ENCODE measurements around the gene RUNX3. TPM values are rescaled to one million over a fixed set of nuclear protein-coding genes. Genes with fewer than 3 reads are reported as not detected.

Gene RUNX3
- polyA plus RNA-seq, 1 donor: 0.27 TPM

DNA sequence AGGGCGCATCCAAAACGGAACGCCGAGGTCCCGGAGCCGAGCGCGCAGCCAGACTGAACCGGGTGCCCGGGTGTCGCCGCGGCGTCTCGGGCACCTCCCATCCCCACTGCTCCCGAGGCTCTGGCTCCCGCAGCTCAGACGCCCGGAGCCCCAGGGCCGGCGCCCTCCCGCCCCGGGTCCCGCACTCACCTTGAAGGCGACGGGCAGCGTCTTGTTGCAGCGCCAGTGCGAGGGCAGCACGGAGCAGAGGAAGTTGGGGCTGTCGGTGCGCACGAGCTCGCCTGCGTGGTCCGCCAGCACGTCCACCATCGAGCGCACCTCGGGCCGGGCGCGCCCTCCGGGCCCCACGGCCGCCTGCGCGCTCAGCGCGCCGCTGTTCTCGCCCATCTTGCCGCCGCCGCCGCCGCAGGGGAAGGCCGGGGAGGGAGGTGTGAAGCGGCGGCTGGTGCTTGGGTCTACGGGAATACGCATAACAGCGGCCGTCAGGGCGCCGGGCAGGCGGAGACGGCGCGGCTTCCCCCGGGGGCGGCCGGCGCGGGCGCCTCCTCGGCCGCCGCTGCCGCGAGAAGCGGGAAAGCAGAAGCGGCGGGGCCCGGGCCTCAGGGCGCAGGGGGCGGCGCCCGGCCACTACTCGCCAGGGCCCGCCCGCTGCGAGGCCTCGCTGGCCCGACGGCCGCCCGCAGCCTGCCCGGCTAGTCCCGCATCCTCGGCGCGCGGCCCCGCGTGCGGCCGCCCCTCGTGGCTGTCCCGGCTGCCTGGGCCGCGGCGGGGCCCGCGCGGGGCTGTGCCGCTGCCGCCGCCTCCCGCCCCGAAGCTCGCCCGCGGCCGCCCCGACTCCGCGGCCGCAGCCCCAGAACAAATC is 447 bp downstream of the RUNX3 start:
- DNase-seq: no peak

DNA sequence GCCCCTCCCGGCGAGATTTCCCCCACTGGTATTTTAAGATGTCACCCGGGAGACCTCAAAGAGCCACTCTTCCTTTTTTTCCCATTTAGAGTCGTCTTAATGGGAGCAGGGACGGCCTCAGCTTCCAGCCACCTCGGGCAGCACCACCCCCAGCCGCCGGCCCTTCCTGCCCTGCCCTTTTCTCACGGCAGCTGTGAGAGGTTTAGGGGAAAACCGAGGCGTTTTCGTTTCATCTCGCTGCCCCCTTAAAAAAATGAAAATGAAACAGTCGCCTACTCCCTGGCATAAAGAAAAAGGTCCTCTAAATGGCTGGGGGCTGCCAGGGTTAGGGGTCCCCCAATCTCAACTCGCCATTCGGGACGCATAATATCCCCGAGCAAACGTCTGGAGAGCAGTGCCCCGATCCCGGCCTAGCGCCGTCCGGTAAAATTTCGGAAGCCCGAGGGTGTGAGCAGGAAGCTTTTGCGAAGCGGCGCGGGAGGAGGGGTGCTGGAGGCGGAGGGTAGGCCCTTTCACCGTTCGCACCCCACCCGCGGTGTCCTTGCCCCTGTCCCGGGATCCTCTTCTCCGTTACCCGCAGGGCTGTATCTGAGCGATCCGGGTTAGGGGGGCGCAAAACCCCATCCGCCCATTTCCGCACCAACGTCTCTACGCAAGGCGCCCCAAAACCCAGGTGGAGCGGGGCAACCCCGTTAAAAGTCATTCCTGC is 1.2 kb downstream of the RUNX3 start:
- no peak for DNase-seq

DNA sequence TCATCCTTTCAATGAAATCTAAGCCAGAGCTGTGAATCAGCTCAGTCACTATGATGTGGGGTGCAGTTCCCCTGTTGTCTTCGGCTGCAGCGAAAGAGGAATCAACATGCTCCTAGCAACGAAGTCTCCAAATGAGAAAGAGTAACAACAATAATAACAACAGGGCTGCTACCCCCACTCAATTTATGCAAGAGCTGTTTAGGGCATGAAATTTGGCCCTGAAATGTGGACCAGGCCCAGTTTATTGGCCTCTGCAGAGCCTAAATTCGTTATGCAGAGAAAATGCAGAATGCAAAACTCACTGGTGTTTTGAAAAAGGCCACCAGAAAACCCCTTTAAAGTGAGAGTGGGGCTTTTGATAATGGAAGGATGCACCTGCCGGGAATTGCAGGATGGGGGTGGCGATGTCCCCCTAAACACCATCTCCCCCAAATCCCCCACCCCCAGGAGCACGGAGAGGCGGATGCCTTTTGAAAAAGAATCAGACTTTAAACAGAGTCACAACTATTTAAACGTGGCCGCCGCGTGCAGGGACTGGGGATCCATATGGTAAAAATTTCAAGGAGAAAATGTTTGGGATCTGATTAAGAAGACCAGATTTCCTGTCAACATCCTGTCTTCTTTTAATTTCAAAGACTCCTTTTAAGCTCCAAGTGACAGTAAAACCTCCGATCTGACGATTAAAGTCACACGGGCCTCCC is 1.9 kb downstream of the RUNX3 start:
- DNase-seq: no peak

DNA sequence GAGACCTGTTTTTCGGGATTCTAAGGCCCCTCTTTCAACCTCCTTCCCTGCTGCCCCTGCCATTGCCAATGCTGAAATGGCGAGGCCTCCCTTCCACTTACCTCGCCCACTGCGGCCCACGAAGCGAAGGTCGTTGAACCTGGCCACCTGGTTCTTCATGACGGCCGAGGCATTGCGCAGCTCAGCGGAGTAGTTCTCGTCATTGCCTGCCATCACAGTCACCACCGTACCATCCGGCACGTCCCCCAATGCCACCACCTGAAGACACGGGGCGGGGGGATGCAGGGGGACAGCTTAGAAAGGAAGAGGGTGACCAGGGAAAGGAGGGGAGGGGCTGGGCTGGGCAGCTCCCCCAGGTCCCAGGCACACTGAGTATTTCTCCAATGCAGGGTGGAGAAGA is 2.6 kb downstream of the RUNX3 start:
- no peak for DNase-seq

DNA sequence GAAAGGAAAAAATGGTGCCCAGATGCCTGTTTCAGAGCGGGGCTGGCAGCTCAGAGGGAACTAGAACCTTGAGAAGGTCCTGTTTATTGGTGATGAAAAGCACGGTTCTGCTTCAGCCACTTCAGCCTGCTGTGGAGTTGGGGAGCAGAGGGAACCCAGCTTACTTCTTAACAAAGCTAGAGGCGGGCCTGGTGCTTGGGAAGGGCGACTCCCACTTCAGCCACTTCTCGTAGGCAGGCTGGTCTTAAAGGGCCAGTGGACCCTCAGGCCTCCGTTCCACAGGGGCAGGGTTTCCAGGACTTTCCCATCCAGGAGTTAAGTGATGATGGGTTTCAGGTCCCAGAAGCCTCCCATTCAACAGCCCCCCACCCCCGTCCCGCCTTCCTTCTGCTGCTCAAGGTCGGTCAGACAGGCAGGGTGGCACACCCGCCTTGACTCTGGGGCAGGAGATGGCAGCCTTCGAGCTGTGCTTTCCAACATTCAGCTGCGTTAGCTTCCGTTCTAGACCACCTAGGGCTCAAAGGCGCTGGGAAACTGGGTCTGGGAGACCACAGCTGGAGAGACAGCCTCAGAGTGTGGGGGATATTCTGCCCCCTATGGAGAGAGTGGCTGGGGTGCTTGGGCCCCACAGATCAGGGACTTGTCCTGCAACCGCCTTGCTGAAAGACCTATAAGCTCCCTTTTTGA is 3.4 kb downstream of the RUNX3 start:
- DNase-seq: no peak

DNA sequence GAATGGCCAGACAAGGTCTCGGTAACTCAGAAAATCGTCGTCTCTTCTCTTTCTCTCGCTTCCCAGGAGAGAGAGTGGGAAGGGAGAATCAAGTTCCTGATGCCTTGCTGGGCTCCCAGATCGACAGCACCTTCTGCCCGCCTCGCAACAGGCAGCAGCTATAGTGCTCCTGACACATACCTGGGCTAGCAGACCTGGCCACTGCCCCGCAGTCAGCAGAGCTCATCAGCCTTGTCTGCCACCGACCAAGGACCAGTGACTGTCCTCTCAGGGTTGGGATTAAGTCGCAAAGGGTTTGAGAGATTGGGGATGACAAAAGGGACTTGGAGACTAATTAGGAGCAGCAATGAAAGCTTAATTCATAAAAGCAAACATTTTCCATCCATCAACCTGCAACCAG is 4.1 kb downstream of the RUNX3 start:
- DNase-seq: no peak

DNA sequence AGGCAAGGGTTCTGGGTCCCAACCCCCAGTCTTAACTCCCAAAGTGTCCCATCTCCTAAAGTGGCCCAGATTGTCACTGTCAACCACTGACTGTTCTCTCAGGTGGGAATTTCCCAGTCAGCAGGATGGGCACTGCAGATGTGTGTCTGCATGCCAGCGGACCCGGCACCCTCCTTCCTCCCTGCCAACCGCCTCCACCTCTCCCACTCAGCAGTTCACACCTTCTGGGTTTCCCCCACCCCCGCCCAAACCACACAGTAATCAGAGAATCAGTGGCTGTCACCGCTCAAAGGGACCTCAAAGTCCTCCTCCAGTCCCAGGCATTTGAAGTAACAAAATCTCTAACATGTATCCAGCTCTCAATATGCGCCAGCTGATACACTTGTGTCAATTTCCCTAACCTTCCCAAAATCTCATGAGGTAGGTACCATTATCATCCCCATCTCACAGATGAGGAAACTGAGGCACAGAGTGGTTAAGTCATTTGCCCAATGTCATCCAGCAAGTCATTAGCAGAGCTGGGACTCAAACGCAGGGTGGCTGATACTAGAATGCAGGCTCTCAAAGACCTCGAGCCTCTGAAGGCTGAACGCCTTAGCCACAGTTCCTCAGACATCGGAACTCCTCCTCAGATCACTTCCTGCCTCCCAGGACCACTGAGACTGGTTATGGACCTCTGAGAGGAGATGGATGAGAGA is 4.8 kb downstream of the RUNX3 start:
- DNase-seq: no peak

DNA sequence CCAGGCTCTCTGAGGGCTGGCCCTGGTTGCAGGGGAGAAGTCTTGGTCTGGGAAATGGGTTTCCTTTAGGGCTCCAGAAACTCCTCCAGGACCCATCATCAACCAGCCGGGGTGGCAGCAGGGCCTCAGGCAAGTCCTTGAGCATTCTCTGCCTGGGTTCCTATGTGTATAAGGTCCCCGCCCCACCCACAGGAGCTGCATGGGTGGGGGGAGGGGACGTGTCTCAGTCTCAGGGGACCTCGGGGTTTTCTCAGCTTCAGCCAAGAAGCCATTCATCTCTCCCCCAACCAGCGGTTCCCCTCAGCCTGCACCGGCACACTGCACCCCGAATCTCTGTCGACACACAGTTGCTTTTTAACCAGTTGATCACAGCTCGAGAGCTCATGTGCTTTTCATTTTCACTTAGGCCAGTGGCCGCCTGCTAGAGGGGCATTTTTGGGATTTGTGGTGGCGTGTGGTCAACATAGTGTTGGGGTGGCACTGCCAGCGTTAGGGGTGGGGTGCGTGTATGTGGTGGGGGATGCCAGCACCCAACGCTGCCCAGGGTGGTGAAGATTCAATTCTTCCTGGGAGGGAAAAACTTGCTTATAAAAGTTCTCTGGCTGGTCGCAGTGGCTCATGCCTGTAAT is 6.5 kb downstream of the RUNX3 start:
- no peak for DNase-seq

DNA sequence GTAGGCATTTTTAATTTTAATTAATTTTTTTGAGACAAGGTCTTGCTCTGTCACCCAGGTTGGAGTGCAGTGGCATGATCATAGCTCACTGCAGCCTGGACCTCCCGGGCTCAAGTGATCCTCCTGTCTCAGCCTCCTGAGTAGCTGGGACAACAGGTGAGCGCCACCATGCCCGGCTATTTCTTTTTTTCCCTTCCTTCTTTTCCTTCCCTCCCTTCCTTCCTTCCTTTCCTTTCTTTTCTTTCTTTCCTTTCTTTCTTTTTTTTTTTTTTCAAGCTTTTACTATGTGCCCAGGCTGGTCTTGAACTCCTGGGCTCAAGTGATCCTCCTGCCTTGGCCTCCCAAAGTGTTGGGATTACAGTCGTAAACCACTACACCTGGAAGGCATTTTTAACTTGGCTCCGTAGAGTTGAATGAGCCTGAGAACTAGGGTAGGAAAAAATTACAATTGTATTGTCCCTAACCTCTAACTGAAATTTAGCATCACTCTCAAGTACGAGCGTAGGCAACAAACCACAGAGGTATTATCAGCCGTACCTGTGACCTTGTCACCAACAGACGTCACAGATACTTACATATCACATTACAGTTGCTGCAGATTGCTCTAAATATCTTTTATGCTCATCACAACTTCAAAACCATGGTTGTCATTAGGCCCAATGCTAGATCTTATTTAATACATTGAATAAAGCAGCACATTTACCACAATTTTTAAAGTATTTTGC is 8.0 kb downstream of the RUNX3 start:
- DNase-seq: no peak

DNA sequence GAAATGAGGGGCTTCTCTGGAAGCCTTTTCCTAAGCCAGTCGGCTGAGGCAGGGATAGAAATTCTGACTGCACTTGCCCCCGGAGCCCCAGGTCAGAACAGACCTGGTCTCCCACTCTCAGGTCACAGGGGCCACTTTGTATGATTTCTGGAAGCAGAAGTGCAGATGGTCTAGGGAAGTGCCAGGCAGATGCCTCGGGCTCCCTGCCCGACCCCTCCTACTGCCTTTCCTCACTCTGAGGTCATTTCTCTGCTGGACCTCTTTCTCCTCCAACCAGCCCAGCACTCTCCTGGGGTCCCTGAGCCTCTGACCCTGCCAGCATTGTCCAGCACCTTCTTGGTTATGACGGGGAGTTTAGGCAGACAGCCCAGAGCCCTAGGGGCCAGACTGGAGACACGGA is 8.7 kb downstream of the RUNX3 start:
- DNase-seq: no peak

DNA sequence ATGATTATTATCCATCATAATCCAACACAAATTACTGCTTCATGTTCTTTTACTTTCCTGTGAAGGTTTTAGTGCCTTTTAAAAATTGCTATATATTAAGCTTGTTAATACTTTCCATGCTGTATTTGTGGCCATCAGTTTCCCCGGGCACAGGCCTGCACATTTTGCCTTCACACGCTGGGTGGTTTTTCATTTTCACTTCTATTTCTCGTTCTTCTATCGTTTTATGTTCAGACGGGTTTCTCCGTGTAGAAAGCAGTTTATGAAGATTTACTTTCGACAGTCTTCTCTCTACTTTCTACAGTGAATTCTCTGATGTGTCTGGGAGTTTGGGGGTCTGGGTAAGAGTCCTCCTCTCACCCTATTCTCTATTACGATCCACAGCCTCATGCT is 9.5 kb downstream of the RUNX3 start:
- DNase-seq: no peak

DNA sequence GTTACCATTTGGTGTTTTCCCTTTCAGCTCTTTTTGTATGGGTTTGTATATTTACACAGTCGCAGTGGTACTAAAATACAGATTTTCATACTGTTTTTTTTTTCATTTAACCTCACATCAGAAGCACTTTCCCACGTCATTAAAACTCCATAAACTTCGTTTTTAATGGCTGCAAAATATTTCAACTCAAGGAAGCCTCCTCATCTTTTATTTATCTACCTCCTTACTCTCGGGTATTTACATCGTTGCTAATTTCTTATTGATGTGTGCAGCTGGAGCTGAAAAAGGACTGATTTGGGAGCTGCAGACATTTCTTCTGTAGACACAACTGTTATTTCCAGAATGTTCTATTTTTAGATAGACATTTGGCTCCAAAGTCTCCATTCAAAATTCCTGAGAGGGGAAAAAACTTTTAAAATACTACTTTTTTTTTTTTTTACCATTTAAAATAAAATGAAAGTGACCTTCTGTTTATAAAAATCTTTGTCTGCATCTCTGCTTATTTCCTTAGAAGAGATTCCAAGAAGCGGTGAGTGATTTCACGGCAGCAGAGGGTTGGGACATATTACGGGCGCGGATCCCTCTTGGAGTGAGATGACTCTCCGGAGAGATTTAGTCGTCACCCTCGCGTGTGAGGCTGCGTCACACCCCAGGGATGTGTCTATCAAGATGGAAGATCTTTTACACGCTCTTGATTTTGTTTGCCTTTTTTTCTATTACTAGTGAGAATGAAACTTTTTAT is 10.1 kb downstream of the RUNX3 start:
- no peak for DNase-seq

DNA sequence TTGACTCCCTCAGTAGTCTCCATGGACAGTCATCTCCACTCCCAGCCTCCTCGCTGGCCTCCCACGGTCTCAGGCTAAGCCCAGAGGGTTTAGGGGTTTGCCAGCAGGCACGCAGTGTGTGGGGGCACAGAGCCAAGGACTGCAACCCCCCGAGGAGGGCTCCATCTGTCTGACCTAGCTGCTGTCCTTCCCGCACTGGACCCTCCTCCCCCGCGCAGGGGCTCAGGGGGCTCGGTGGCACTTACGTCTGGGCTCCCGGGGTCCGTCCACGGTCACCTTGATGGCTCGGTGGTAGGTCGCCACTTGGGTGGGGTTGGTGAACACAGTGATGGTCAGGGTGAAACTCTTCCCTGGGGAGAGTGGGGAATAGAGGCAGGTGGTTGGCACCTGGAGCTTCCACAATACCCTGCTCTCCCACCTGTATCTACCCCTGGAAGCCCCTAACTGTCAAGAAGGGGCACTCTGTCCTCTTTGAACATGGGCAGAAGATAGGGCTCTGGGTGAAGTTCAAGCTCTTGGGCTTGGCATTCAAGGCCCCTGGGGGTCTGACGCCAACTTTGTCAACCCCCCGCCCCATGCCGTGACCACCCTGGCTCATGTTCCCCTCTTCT is 11.0 kb downstream of the RUNX3 start:
- DNase-seq: no peak

DNA sequence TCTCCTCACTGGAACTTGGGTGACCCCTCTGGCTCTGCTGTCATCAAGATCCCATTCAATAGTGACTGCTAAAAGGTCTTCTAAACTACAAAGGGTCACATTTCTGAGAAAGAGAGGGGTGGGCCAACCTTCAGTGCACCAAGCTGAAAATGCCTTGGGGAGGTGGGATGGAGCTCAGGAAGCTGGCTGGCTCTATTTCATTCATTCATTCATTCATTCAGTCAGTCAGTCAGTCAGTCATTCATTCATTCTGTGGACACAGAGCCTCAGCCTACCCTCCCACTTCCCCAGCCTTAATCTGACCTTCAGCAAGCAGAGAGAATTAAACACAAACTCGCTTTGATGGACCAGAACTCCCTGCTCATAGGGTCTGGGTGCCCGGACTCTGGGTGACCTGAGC is 11.7 kb downstream of the RUNX3 start:
- DNase-seq: no peak

DNA sequence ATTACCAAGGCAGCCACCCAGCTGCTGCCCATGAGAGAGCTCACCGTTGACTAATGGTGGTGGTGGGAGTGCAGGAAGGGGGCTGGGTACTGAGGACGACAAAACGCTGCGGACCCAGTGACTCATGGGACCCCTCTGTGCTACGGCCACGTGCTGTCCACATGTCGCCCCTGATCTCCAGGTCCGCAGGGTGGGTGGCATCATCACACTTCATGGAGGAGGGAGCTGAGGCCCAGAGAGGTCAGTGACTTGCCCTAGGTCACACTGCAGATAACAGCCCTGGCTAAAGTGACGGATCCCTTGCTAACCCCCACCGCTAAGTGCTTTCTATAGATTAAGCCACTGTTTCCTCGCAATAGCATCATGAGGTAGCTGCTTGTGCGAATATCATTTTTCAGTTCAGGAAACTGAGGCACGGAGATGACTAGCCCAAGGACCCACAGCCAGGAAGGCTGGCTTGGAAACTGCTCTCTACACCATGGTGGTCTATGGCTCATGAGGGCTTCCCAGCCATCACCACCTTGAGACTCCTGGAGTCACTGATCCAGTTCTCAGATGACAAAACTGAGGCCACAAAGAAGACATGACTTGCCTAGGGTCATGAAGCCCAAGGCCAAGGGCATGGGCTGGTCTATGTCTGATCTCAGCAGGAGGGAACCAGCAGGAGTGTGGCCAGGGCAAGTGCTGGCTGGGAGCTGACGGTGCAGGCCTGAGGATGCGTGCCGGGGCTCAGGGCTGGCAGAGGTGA is 12.6 kb downstream of the RUNX3 start:
- DNase-seq: no peak

DNA sequence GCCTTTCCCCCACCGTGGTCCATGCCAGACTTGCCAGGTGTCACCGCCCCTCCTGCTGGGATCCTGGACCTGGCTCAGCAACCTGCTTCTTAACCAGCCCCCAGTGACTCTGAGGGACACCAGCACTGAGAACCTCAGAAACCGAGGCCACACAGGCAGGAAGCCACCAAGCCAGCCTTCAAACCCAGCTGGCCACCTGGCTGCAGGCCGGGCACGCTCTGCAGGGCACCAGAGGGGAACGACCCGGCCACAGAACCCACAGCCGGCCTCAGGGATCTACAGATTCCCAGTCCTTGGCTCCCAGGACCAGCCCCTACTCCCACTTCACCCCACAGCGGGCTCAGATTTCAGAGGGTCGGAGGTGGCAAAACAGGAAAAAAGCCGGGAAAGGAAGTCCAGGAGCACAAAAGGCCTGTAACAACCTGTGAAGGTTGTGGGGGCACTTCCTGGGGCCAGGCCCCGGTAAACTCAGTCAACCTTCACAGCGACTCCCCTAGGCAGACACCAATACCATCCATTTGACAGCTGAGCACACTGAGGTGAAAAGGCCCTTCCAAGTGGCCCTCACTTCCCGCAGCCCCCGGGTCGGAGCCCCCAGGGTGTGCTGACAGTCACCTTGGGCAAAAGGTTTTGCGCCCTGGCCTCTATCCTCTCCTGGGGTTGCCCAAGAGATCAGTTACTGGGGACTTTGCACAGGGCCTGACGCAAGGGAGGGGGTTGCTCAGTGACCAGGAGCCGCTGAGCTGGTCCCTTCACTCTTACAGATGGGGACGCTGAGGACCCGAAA is 14.1 kb downstream of the RUNX3 start:
- no peak for DNase-seq

DNA sequence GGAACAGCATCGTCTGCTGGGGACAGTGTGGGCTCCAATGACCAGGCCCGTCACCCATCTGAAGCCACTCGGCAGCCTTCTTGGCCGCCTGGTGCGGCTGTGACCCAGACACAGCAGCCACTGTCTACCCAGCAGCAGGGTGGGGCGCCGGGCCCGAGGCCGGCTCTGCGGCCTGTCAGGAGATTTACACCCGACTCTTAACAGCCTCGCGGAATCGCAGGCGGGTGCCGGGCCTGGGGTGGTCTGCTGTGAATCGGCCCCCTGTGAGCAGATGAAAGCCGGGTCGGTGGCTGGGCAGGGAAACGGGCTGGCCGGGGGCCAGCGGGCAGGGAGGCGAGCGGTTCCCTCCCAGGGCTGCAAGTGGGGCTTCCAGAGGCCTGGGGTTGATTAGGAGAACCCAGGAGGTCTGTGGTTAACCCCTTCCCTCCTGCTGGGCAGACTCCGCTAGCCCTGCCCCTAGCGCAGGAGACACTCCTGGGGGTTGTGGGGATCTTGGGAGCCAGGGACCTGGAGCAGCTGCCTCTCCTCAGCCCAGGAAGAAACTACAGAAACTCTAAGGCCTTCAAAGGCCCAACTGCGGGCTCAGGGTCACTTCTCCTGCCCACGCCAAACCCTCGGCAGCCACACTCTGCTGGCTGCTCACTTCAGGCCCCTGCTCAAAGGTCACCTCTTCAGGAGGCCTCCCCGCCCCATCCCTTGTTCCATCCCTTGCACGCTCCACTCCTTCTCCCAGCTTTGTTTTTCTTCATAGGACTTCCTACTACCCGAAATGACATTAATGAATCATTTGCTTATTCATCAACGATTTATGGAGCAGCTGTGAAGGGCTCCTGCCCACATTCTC is 15.6 kb downstream of the RUNX3 start:
- DNase-seq: no peak
